Activated T-helper 1 cell treated with anti-CD3 and anti-CD28 coated beads, Interleukin-2, amount 50 U/mL, for 16 hours (primary cell): ENCODE data around the gene WASF1.
"Not testable (repeated sequence)": the region's sequence is repeated elsewhere in the genome, so short reads cannot be mapped to it uniquely, and the experiment has no call there.

Experiments used
- DNase-seq, 2 donors: peaks; one replicate each; pipeline ENCODE4 v3.0.0-alpha.2; 2020; ENCODE audit warnings: low read depth in 1 of 2, low spot score in 1 of 2

Gene WASF1

GRCh38 chr6:110093981-110094380, 85.5 kb downstream of the WASF1 start:
- DNase-seq, result no peak

GRCh38 chr6:110090876-110091275, 88.6 kb downstream of the WASF1 start:
- no peak for DNase-seq

GRCh38 chr6:110089323-110089722, 90.1 kb downstream of the WASF1 start:
- no peak for DNase-seq

GRCh38 chr6:110085285-110085684, 94.2 kb downstream of the WASF1 start:
- DNase-seq, result no peak

GRCh38 chr6:110083875-110084585, 95.4 kb downstream of the WASF1 start:
- no peak for DNase-seq

- no peak for DNase-seq
These were observed 104.1 kb downstream of the WASF1 start for GRCh38 chr6:110075406-110075805.

- DNase-seq, result not testable (repeated sequence)
These were observed 106.0 kb downstream of the WASF1 start for GRCh38 chr6:110073474-110073873.

GRCh38 chr6:110068592-110068967, 110.9 kb downstream of the WASF1 start:
- no peak for DNase-seq

GRCh38 chr6:110067837-110068591, 111.5 kb downstream of the WASF1 start:
- no peak for DNase-seq

- no peak for DNase-seq
These were observed 114.5 kb downstream of the WASF1 start for GRCh38 chr6:110064744-110065524.

GRCh38 chr6:110063594-110064263, 115.7 kb downstream of the WASF1 start:
- no peak for DNase-seq

GRCh38 chr6:110055387-110055735, 124.1 kb downstream of the WASF1 start:
- no peak for DNase-seq

- DNase-seq, result no peak
These were observed 124.6 kb downstream of the WASF1 start for GRCh38 chr6:110054664-110055386.

- no peak for DNase-seq
These were observed 125.9 kb downstream of the WASF1 start for GRCh38 chr6:110053395-110054240.

- no peak for DNase-seq
These were observed 129.0 kb downstream of the WASF1 start for GRCh38 chr6:110050440-110050813.
